Keratinocyte (primary cell): ENCODE data around the gene PPP2R5A. TPM values are rescaled to one million over a fixed set of nuclear protein-coding genes. Genes with fewer than 3 reads are reported as not detected.

ENCODE experiments used
- DNase-seq: peaks from one replicate; pipeline ENCODE4 v3.0.0-alpha.2; 2011; ENCODE audit warnings: low read depth, missing footprints, low spot score
- FAIRE-seq: peaks from 2 replicates; lab custom pipeline; 2011; peaks lifted over from hg19 to GRCh38; lab: Jason Lieb, UNC
- H2AFZ ChIP-seq: 2 replicates; pipeline ENCODE4 v1.6.0; 2012; ENCODE audit warnings: low read length, control low read depth, inconsistent platforms; ENCODE audit not compliant: control insufficient read depth
- H3K27ac ChIP-seq: 2 replicates; pipeline ENCODE4 v1.5.1; 2011; ENCODE audit warnings: low read length; ENCODE audit not compliant: control insufficient read depth, insufficient read depth
- H3K27me3 ChIP-seq: 3 replicates; pipeline ENCODE4 v1.6.0; 2011; ENCODE audit warnings: low read length; ENCODE audit not compliant: control insufficient read depth, insufficient read depth; ENCODE audit errors: extremely low read depth
- H3K36me3 ChIP-seq, 2 experiments: 2 replicates in 1 of 2; 3 replicates in 1 of 2; pipeline ENCODE4 v1.5.1; 2011; ENCODE audit warnings: low read length in 2 of 2, mild to moderate bottlenecking in 1 of 2; ENCODE audit not compliant: control insufficient read depth in 2 of 2, insufficient read depth in 2 of 2; ENCODE audit errors: extremely low read depth in 1 of 2
- H3K4me1 ChIP-seq: 3 replicates; pipeline ENCODE4 v1.5.1; 2011; ENCODE audit warnings: low read length; ENCODE audit not compliant: control insufficient read depth, insufficient read depth; ENCODE audit errors: extremely low read depth
- H3K4me2 ChIP-seq: 3 replicates; pipeline ENCODE4 v1.6.0; 2011; ENCODE audit warnings: low read depth, low read length; ENCODE audit not compliant: control insufficient read depth, insufficient read depth; ENCODE audit errors: extremely low read depth
- H3K4me3 ChIP-seq, 3 experiments: fragments of 200-600 bp in 1 of 3; sonication (generic) in 1 of 3; 2 replicates in 2 of 3; 3 replicates in 1 of 3; pipeline ENCODE4 v1.5.1; 2011 to 2016; ENCODE audit warnings: low read length in 3 of 3, mild to moderate bottlenecking in 3 of 3, control low read depth in 2 of 3, inconsistent platforms in 1 of 3, low read depth in 1 of 3, mixed read lengths in 1 of 3, mixed run types in 1 of 3, moderate library complexity in 1 of 3; ENCODE audit not compliant: control insufficient read depth in 2 of 3, insufficient read depth in 2 of 3; ENCODE audit errors: extremely low read depth in 1 of 3
- H3K79me2 ChIP-seq: 2 replicates; pipeline ENCODE4 v1.6.0; 2012; ENCODE audit warnings: low read length; ENCODE audit not compliant: control insufficient read depth, insufficient read depth
- H3K9ac ChIP-seq: 3 replicates; pipeline ENCODE4 v1.6.0; 2011; ENCODE audit warnings: low read length; ENCODE audit not compliant: control insufficient read depth, insufficient read depth; ENCODE audit errors: extremely low read depth
- H3K9me1 ChIP-seq: 3 replicates; pipeline ENCODE4 v1.6.0; 2011; ENCODE audit warnings: low read length; ENCODE audit not compliant: control insufficient read depth, insufficient read depth; ENCODE audit errors: extremely low read depth
- H3K9me3 ChIP-seq: 2 replicates; pipeline ENCODE4 v1.5.1; 2012; ENCODE audit warnings: low read depth, low read length; ENCODE audit not compliant: control insufficient read depth
- H4K20me1 ChIP-seq: 3 replicates; pipeline ENCODE4 v1.6.0; 2011; ENCODE audit warnings: low read length; ENCODE audit not compliant: control insufficient read depth, insufficient read depth; ENCODE audit errors: extremely low read depth
- CTCF ChIP-seq, 3 experiments: IDR thresholded peaks in 1 of 3; conservative IDR thresholded peaks in 1 of 3; optimal IDR thresholded peaks in 1 of 3; 2 replicates in 2 of 3; 3 replicates in 1 of 3; pipeline versions ENCODE3 to v1.5.1; 2011; ENCODE audit warnings: low read length in 3 of 3, mild to moderate bottlenecking in 3 of 3, moderate library complexity in 2 of 3, control low read depth in 1 of 3, inconsistent platforms in 1 of 3; ENCODE audit not compliant: insufficient read depth in 2 of 3; ENCODE audit errors: extremely low read depth in 1 of 3
- EZH2 ChIP-seq: IDR thresholded peaks from one replicate; pipeline ENCODE4 v1.6.1; 2012; ENCODE audit warnings: inconsistent platforms, mild to moderate bottlenecking, low read length, moderate library complexity
- dilution Hi-C: fragments of 300-500 bp; cut with MboI; formaldehyde crosslinking; loops from one replicate; pipeline ENCODE4 v1.7.0; 2020; ENCODE audit warnings: low sequenced_read_pairs; ENCODE audit not compliant: extremely low pct_ligation_motif_present
- polyA plus RNA-seq, 5 experiments: library from polyadenylated mRNA; depleted of rRNA in 3 of 5; stranded (reverse) in 3 of 5; stranded (forward) in 1 of 5; unstranded in 1 of 5; fragments of >200 nt; gene quantifications; 1 replicate in 1 of 5; 2 replicates in 3 of 5; 3 replicates in 1 of 5; pipeline versions ENCODE4 v1.2.1 to v1.2.3, GENCODE V29; 2011 to 2012; ENCODE audit warnings: missing spikeins in 2 of 5, low read depth in 1 of 5, low replicate concordance in 1 of 5

Gene PPP2R5A
- polyA plus RNA-seq, 1 donor (not counting 4 experiments of a cell fraction or from before 2014, with no cell fraction given), result 26.2 TPM

GRCh38 chr1:212242985-212243308 is 42.3 kb upstream of the PPP2R5A start:
- Histone ChIP-seq H3K4me1 (peaks cover 9% of the 10 kb centered on the region), H3K36me3 (no peaks in the 10 kb centered on the region), H3K27me3 (no peaks in the 10 kb centered on the region), H3K9me1 (no peaks in the 10 kb centered on the region), H3K9ac (no peak overlapping the region), H3K9me3 (no peaks in the 10 kb centered on the region), H3K79me2 (no peaks in the 10 kb centered on the region), H2AFZ (no peak overlapping the region), H3K4me3 (no peak overlapping the region), H4K20me1 (no peaks in the 10 kb centered on the region), H3K27ac (no peak overlapping the region), H3K4me2 (no peak overlapping the region)
- dilution Hi-C loops, result no loop called here
- TF ChIP-seq EZH2, result no peak
- no peak for TF ChIP-seq CTCF (optimal IDR thresholded peaks at IDR 0.05 in 1 of 3, IDR thresholded peaks at IDR 0.05 in 1 of 3, conservative IDR thresholded peaks at IDR 0.05 in 1 of 3; ENCODE audit: extremely low read depth in 1 of 3, insufficient read depth in 2 of 3, low read length in 3 of 3)
- no peak for FAIRE-seq
- DNase-seq, result no peak

GRCh38 chr1:212244441-212244840 is 40.8 kb upstream of the PPP2R5A start:
- Histone ChIP-seq H3K4me2 (no peak overlapping the region), H3K36me3 (no peaks in the 10 kb centered on the region), H3K27me3 (no peaks in the 10 kb centered on the region), H3K9ac (no peak overlapping the region), H3K9me3 (no peaks in the 10 kb centered on the region), H3K79me2 (no peaks in the 10 kb centered on the region), H3K27ac (no peak overlapping the region), H3K9me1 (no peaks in the 10 kb centered on the region), H3K4me1 (no peaks in the 10 kb centered on the region), H3K4me3 (no peak overlapping the region), H2AFZ (no peak overlapping the region), H4K20me1 (no peaks in the 10 kb centered on the region)
- FAIRE-seq, result no peak
- no peak for TF ChIP-seq CTCF (optimal IDR thresholded peaks at IDR 0.05 in 1 of 3, IDR thresholded peaks at IDR 0.05 in 1 of 3, conservative IDR thresholded peaks at IDR 0.05 in 1 of 3; ENCODE audit: extremely low read depth in 1 of 3, insufficient read depth in 2 of 3, low read length in 3 of 3)
- TF ChIP-seq EZH2, result no peak
- dilution Hi-C loops, result no loop called here
- no peak for DNase-seq
